HepG2 (cell line): Measurements from ENCODE around the gene P2RX3. TPM values are rescaled to one million over a fixed set of nuclear protein-coding genes. Genes with fewer than 3 reads are reported as not detected.
A peak's percentile ranks its signal among the peaks of the same experiment; 100 is the strongest.

Source experiments
- CREM ChIP-seq, 2 experiments: sonication (generic) in 1 of 2; formaldehyde crosslinking in 1 of 2; IDR thresholded peaks; 2 replicates each; pipeline versions ENCODE4 v1.4.0 to v1.6.1; 2016 to 2020; ENCODE audit warnings: antibody characterized with exemption in 1 of 2, mild to moderate bottlenecking in 1 of 2, missing genetic modification reagents in 1 of 2
- FIP1L1 ChIP-seq: fragments of 200-400 bp; formaldehyde crosslinking; IDR thresholded peaks from 2 replicates; pipeline ENCODE4 v1.6.1; 2018; ENCODE audit warnings: low read depth, mild to moderate bottlenecking, low read length, moderate library complexity, borderline replicate concordance; ENCODE audit not compliant: insufficient read depth
- FOXK1 ChIP-seq: sonication (generic); formaldehyde crosslinking; IDR thresholded peaks from 2 replicates; pipeline ENCODE4 v1.4.0; 2020; ENCODE audit warnings: low read depth, missing genetic modification reagents, borderline replicate concordance
- IRF9 ChIP-seq: sonication (generic); formaldehyde crosslinking; IDR thresholded peaks from 2 replicates; pipeline ENCODE4 v1.8.0; 2022; ENCODE audit warnings: missing genetic modification reagents, mild to moderate bottlenecking, borderline replicate concordance
- MLX ChIP-seq: IDR thresholded peaks from 2 replicates; pipeline ENCODE4 v1.6.1; 2016
- NFIB ChIP-seq: sonication (generic); formaldehyde crosslinking; IDR thresholded peaks from 2 replicates; pipeline ENCODE4 v1.9.0; 2021; ENCODE audit warnings: missing genetic modification reagents, mild to moderate bottlenecking, borderline replicate concordance
- NFKB2 ChIP-seq: sonication (generic); formaldehyde crosslinking; IDR thresholded peaks from 2 replicates; pipeline ENCODE4 v1.4.0; 2020; ENCODE audit warnings: missing genetic modification reagents, borderline replicate concordance
- NRL ChIP-seq: sonication (generic); formaldehyde crosslinking; IDR thresholded peaks from 2 replicates; pipeline ENCODE4 v1.5.0; 2020; ENCODE audit warnings: missing genetic modification reagents, mild to moderate bottlenecking, moderate library complexity, borderline replicate concordance
- RFXANK ChIP-seq: IDR thresholded peaks from 2 replicates; pipeline ENCODE4 v1.6.1; 2016
- SMAD3 ChIP-seq: sonication (generic); formaldehyde crosslinking; IDR thresholded peaks from 2 replicates; pipeline ENCODE4 v1.4.0; 2020; ENCODE audit warnings: missing genetic modification reagents
- SNRNP70 ChIP-seq: fragments of 200-400 bp; formaldehyde crosslinking; IDR thresholded peaks from 2 replicates; pipeline ENCODE4 v1.6.1; 2017; ENCODE audit warnings: mild to moderate bottlenecking, low read depth, low read length, moderate library complexity
- STAT6 ChIP-seq: sonication (generic); formaldehyde crosslinking; IDR thresholded peaks from 2 replicates; pipeline ENCODE4 v1.4.0; 2020; ENCODE audit warnings: missing genetic modification reagents, mild to moderate bottlenecking, borderline replicate concordance
- TBX2 ChIP-seq: sonication (generic); formaldehyde crosslinking; IDR thresholded peaks from 2 replicates; pipeline ENCODE4 v1.5.0; 2020; ENCODE audit warnings: missing genetic modification reagents, mild to moderate bottlenecking, borderline replicate concordance
- TRIM24 ChIP-seq: sonication (generic); formaldehyde crosslinking; IDR thresholded peaks from 2 replicates; pipeline ENCODE4 v1.8.0; 2022; ENCODE audit warnings: mild to moderate bottlenecking, missing genetic modification reagents
- ZBTB10 ChIP-seq: sonication (generic); formaldehyde crosslinking; IDR thresholded peaks from 2 replicates; pipeline ENCODE4 v1.4.0; 2020; ENCODE audit warnings: missing genetic modification reagents, borderline replicate concordance
- ZNF281 ChIP-seq: sonication (generic); formaldehyde crosslinking; IDR thresholded peaks from 2 replicates; pipeline ENCODE4 v1.4.0; 2020; ENCODE audit warnings: missing genetic modification reagents, borderline replicate concordance
- ZNF616 ChIP-seq: sonication (generic); formaldehyde crosslinking; IDR thresholded peaks from 2 replicates; pipeline ENCODE4 v1.5.0; 2020; ENCODE audit warnings: low read depth, mild to moderate bottlenecking, missing genetic modification reagents
- ZNF709 ChIP-seq: sonication (generic); formaldehyde crosslinking; IDR thresholded peaks from 2 replicates; pipeline ENCODE4 v1.5.0; 2020; ENCODE audit warnings: mild to moderate bottlenecking, missing genetic modification reagents
- ZNF850 ChIP-seq: sonication (generic); formaldehyde crosslinking; conservative IDR thresholded peaks from 2 replicates; pipeline ENCODE4 v1.9.0; 2021; ENCODE audit warnings: mild to moderate bottlenecking, missing genetic modification reagents
- ZNF879 ChIP-seq: sonication (generic); formaldehyde crosslinking; IDR thresholded peaks from 2 replicates; pipeline ENCODE4 v1.8.1; 2023; ENCODE audit warnings: missing genetic modification reagents
- polyA plus RNA-seq, 8 experiments: library from polyadenylated mRNA; depleted of rRNA in 3 of 8; stranded (reverse) in 7 of 8; unstranded in 1 of 8; fragments of >200 nt; fragmentation: Illumina TruSeq in 4 of 8; extraction: Trizol in 4 of 8; gene quantifications; 2 replicates each; pipeline versions ENCODE4 v1.2.1 to v1.2.3, GENCODE V29; 2011 to 2016; ENCODE audit warnings: low read depth in 4 of 8, missing spikeins in 1 of 8, mixed read lengths in 1 of 8; ENCODE audit not compliant: insufficient read depth in 1 of 8
- total RNA-seq, 5 experiments: library from RNA; depleted of rRNA; stranded (reverse); fragments of >200 nt; fragmentation: Illumina TruSeq; extraction: Trizol; gene quantifications; 2 replicates each; pipeline ENCODE4 v1.2.3, GENCODE V29; 2016; ENCODE audit warnings: low read depth in 1 of 5

The P2RX3 gene
- total and polyA plus RNA-seq, 2 of the 13 experiments (the other 11 are each of a cell fraction or from before 2014, with no cell fraction given): 0.08 TPM; not detected in 1

GRCh38 chr11:57310630-57311086 lies 27.5 kb upstream of the P2RX3 start (continued):
- TF ChIP-seq ZBTB10 (CRISPR knock-in tag) (no peak), TRIM24 (CRISPR knock-in tag) (no peak), FOXK1 (CRISPR knock-in tag) (no peak), NFIB (CRISPR knock-in tag) (peak; percentile 95; the same call in 1 of the 2 replicates), ZNF709 (CRISPR knock-in tag) (0 out of 2 replicates have a peak, but pooled peaks have one; percentile 26), STAT6 (CRISPR knock-in tag) (no peak), SMAD3 (CRISPR knock-in tag) (0 out of 2 replicates have a peak, but pooled peaks have one; percentile 61), CREM (IDR thresholded peaks at IDR 0.05) (peak; percentile 32; the same call in 1 of the 2 replicates), CREM (CRISPR knock-in tag; IDR thresholded peaks at IDR 0.05) (no peak), ZNF850 (CRISPR knock-in tag) (no peak), FIP1L1 (no peak), NRL (CRISPR knock-in tag) (no peak), ZNF616 (CRISPR knock-in tag) (no peak), NFKB2 (no peak), ZNF879 (CRISPR knock-in tag) (no peak), TBX2 (peak; percentile 47; the same call in 1 of the 2 replicates), SNRNP70 (no peak), RFXANK (no peak), IRF9 (no peak), MLX (CRISPR knock-in tag) (no peak), ZNF281 (CRISPR knock-in tag) (no peak)
